K562 (cell line): Measurements from ENCODE around the gene KISS1R. TPM values are rescaled to one million over a fixed set of nuclear protein-coding genes. Genes with fewer than 3 reads are reported as not detected.

Experiments used
- CBX5 ChIP-seq: IDR thresholded peaks from 2 replicates; pipeline ENCODE4 v1.6.1; 2014; ENCODE audit warnings: low read depth, borderline replicate concordance
- DMBX1 ChIP-seq: fragments of 250-450 bp; sonication (Bioruptor Pico); IDR thresholded peaks from 2 replicates; pipeline ENCODE4 v1.8.0; 2022; ENCODE audit warnings: inconsistent platforms, mild to moderate bottlenecking, moderate library complexity, borderline replicate concordance
- EHMT2 ChIP-seq: fragments of 450-650 bp; IDR thresholded peaks from 2 replicates; pipeline ENCODE4 v1.6.1; 2018; ENCODE audit warnings: antibody characterized with exemption
- ESRRA ChIP-seq: fragments of 450-650 bp; IDR thresholded peaks from 2 replicates; pipeline ENCODE4 v1.6.1; 2014; ENCODE audit warnings: low read depth, mild to moderate bottlenecking, moderate library complexity, borderline replicate concordance
- ETS2 ChIP-seq: IDR thresholded peaks from 2 replicates; pipeline ENCODE4 v1.6.1; 2016; ENCODE audit warnings: borderline replicate concordance, missing genetic modification characterization, mild to moderate bottlenecking, moderate library complexity, missing compliant biosample characterization; ENCODE audit not compliant: poor library complexity, severe bottlenecking
- IFI16 ChIP-seq: fragments of 250-450 bp; sonication (Bioruptor Pico); IDR thresholded peaks from 2 replicates; pipeline ENCODE4 v2.1.2; 2022; ENCODE audit warnings: mild to moderate bottlenecking, inconsistent platforms
- NCOA1 ChIP-seq: fragments of 450-650 bp; IDR thresholded peaks from 2 replicates; pipeline ENCODE4 v1.6.1; 2016; ENCODE audit warnings: low read depth
- NFE2 ChIP-seq: IDR thresholded peaks from 2 replicates; pipeline ENCODE4 v1.6.1; 2014; ENCODE audit warnings: antibody characterized with exemption, low read depth
- PTRF ChIP-seq: fragments of 450-650 bp; IDR thresholded peaks from 2 replicates; pipeline ENCODE4 v1.6.1; 2016; ENCODE audit warnings: mild to moderate bottlenecking, missing genetic modification characterization, missing compliant biosample characterization
- RHOXF2B ChIP-seq: fragments of 250-450 bp; sonication (Bioruptor Pico); conservative IDR thresholded peaks from 2 replicates; pipeline ENCODE4 v1.5.1; 2021
- SMARCE1 ChIP-seq: fragments of 450-650 bp; IDR thresholded peaks from 2 replicates; pipeline ENCODE4 v1.7.1; 2016; ENCODE audit warnings: mild to moderate bottlenecking
- SRSF1 ChIP-seq: fragments of 200-400 bp; formaldehyde crosslinking; IDR thresholded peaks from 2 replicates; pipeline ENCODE4 v1.6.1; 2017; ENCODE audit warnings: mild to moderate bottlenecking, low read depth, low read length, moderate library complexity
- ZNF282 ChIP-seq: sonication (generic); formaldehyde crosslinking; IDR thresholded peaks from 2 replicates; pipeline ENCODE4 v1.8.1; 2023; ENCODE audit warnings: missing genetic modification reagents
- polyA plus RNA-seq, 8 experiments: library from polyadenylated mRNA; depleted of rRNA in 4 of 8; stranded (reverse) in 5 of 8; unstranded in 3 of 8; fragments of >200 nt; fragmentation: Nextera tagmentation in 2 of 8; fragmentation: Illumina TruSeq in 1 of 8; extraction: Ambion mirVana in 2 of 8; extraction: Trizol in 1 of 8; gene quantifications; 2 replicates each; pipeline versions ENCODE4 v1.2.1 to v1.2.3, GENCODE V29; 2011 to 2014; ENCODE audit warnings: inconsistent platforms in 1 of 8, missing spikeins in 1 of 8
- total RNA-seq, 7 experiments: library from RNA; depleted of rRNA in 6 of 7; stranded (reverse); fragments of >200 nt in 6 of 7; fragmentation: Illumina TruSeq in 2 of 7; extraction: Trizol in 2 of 7; gene quantifications; 2 replicates each; pipeline versions ENCODE4 v1.2.1 to v1.2.3, GENCODE V29; 2011 to 2021; ENCODE audit warnings: low replicate concordance in 1 of 7
- TF ChIP-seq, protein P1 (sequence below): fragments of 200-600 bp; sonication (generic); IDR thresholded peaks from one replicate; pipeline ENCODE4 v1.6.1; 2012; ENCODE audit warnings: mild to moderate bottlenecking, low read depth, low read length, inconsistent platforms
- TF ChIP-seq, protein P2 (sequence below): fragments of 450-650 bp; formaldehyde crosslinking; IDR thresholded peaks from 2 replicates; pipeline ENCODE4 v1.4.0; 2020; ENCODE audit warnings: mild to moderate bottlenecking, moderate library complexity

KISS1R gene
- total and polyA plus RNA-seq, 9 of the 15 experiments (the other 6 are each of a cell fraction or from before 2014, with no cell fraction given) = 0.37 to 39.4 (median 2.0) TPM

DNA sequence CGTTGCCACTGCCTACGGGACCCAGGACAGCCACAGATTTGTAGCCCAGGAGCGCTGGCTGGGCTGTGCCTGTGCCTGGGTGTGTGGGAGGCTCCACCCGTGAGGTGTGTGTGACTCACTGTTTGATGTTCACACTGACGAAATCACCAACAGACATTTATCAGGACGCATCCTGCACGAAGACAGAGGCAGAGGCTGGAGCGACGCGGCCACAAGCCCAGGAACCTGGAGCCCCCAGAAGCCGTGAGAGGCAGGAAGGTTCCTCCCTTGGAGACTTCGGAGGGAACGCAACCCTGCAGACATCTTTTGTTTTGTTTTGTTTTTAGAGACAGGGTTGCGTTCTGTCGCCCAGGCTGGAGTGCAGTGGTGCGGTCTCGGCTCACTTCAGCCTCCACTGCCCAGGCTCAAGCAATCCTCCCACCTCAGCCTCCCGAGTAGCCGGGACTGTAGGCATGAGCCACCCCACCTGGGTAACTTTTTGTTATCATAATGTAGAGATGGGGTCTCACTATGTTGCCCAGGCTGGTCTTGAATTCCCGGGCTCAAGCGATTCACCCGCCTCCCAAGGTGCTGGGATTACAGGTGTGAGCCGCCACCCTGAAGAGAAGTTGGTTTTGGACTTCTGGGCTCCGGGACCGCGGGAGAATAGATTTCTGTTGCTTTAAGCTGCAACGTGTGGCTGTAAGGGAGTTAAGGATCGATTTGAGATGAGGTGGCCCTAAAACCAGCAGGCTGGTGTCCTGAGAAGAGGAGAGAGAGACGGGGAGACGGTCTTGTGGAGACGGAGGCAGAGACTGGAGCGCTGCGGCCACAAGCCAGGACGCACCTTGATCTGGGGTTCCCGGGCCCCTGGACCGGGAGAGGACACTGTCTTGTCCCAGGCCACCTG is 42.1 kb downstream of the KISS1R start (continued):
- no peak for TF ChIP-seq SRSF1
- TF ChIP-seq PTRF (tag) = no peak
- no peak for TF ChIP-seq RHOXF2B (CRISPR knock-in tag)
- TF ChIP-seq CBX5 = 0 out of 2 replicates have a peak, but pooled peaks have one; percentile 15
- TF ChIP-seq, protein P1, sequence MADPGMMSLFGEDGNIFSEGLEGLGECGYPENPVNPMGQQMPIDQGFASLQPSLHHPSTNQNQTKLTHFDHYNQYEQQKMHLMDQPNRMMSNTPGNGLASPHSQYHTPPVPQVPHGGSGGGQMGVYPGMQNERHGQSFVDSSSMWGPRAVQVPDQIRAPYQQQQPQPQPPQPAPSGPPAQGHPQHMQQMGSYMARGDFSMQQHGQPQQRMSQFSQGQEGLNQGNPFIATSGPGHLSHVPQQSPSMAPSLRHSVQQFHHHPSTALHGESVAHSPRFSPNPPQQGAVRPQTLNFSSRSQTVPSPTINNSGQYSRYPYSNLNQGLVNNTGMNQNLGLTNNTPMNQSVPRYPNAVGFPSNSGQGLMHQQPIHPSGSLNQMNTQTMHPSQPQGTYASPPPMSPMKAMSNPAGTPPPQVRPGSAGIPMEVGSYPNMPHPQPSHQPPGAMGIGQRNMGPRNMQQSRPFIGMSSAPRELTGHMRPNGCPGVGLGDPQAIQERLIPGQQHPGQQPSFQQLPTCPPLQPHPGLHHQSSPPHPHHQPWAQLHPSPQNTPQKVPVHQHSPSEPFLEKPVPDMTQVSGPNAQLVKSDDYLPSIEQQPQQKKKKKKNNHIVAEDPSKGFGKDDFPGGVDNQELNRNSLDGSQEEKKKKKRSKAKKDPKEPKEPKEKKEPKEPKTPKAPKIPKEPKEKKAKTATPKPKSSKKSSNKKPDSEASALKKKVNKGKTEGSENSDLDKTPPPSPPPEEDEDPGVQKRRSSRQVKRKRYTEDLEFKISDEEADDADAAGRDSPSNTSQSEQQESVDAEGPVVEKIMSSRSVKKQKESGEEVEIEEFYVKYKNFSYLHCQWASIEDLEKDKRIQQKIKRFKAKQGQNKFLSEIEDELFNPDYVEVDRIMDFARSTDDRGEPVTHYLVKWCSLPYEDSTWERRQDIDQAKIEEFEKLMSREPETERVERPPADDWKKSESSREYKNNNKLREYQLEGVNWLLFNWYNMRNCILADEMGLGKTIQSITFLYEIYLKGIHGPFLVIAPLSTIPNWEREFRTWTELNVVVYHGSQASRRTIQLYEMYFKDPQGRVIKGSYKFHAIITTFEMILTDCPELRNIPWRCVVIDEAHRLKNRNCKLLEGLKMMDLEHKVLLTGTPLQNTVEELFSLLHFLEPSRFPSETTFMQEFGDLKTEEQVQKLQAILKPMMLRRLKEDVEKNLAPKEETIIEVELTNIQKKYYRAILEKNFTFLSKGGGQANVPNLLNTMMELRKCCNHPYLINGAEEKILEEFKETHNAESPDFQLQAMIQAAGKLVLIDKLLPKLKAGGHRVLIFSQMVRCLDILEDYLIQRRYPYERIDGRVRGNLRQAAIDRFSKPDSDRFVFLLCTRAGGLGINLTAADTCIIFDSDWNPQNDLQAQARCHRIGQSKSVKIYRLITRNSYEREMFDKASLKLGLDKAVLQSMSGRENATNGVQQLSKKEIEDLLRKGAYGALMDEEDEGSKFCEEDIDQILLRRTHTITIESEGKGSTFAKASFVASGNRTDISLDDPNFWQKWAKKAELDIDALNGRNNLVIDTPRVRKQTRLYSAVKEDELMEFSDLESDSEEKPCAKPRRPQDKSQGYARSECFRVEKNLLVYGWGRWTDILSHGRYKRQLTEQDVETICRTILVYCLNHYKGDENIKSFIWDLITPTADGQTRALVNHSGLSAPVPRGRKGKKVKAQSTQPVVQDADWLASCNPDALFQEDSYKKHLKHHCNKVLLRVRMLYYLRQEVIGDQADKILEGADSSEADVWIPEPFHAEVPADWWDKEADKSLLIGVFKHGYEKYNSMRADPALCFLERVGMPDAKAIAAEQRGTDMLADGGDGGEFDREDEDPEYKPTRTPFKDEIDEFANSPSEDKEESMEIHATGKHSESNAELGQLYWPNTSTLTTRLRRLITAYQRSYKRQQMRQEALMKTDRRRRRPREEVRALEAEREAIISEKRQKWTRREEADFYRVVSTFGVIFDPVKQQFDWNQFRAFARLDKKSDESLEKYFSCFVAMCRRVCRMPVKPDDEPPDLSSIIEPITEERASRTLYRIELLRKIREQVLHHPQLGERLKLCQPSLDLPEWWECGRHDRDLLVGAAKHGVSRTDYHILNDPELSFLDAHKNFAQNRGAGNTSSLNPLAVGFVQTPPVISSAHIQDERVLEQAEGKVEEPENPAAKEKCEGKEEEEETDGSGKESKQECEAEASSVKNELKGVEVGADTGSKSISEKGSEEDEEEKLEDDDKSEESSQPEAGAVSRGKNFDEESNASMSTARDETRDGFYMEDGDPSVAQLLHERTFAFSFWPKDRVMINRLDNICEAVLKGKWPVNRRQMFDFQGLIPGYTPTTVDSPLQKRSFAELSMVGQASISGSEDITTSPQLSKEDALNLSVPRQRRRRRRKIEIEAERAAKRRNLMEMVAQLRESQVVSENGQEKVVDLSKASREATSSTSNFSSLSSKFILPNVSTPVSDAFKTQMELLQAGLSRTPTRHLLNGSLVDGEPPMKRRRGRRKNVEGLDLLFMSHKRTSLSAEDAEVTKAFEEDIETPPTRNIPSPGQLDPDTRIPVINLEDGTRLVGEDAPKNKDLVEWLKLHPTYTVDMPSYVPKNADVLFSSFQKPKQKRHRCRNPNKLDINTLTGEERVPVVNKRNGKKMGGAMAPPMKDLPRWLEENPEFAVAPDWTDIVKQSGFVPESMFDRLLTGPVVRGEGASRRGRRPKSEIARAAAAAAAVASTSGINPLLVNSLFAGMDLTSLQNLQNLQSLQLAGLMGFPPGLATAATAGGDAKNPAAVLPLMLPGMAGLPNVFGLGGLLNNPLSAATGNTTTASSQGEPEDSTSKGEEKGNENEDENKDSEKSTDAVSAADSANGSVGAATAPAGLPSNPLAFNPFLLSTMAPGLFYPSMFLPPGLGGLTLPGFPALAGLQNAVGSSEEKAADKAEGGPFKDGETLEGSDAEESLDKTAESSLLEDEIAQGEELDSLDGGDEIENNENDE = no peak
- TF ChIP-seq, protein P2, sequence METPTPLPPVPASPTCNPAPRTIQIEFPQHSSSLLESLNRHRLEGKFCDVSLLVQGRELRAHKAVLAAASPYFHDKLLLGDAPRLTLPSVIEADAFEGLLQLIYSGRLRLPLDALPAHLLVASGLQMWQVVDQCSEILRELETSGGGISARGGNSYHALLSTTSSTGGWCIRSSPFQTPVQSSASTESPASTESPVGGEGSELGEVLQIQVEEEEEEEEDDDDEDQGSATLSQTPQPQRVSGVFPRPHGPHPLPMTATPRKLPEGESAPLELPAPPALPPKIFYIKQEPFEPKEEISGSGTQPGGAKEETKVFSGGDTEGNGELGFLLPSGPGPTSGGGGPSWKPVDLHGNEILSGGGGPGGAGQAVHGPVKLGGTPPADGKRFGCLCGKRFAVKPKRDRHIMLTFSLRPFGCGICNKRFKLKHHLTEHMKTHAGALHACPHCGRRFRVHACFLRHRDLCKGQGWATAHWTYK (CRISPR knock-in tag) = peak; percentile 79; the same call in 1 of the 2 replicates
- no peak for TF ChIP-seq IFI16
- 0 out of 2 replicates have a peak, but pooled peaks have one; percentile 26 for TF ChIP-seq NCOA1
- no peak for TF ChIP-seq ESRRA
- no peak for TF ChIP-seq ETS2 (tag)
- TF ChIP-seq DMBX1 = 0 out of 2 replicates have a peak, but pooled peaks have one; percentile 69
- TF ChIP-seq SMARCE1 = peak; percentile 95
- TF ChIP-seq EHMT2 = no peak
- no peak for TF ChIP-seq ZNF282 (CRISPR knock-in tag)
- TF ChIP-seq NFE2 = no peak
